ENCODE results near the gene C1orf94.
"Not testable (repeated sequence)": the region's sequence is repeated elsewhere in the genome, so short reads cannot be mapped to it uniquely, and the experiment has no call there.

Gene C1orf94

DNA sequence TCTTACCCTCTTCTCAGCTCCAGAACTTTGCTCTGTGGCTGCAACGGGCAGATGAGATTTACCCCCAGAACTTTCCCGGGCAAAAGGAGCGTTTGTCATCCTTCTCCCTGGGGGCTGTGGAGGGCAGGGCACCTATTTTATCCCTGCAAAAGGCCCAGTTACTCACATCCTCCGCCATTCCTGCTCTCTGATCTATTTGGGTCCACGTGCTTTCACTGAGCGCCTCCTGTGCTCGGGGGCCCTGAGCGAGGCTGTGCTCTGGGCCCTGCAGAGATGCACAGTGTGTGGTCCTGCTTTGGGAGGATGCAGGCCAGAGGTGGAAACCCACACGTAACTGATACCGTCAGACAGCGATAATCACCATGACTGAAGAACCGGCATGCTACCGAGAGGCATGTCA is 9.3 kb upstream of the C1orf94 start:
- H3K27me3 ChIP-seq (ENCODE audit: control insufficient read depth in 1 of 2, insufficient read depth in 1 of 2, low read length in 2 of 2) = peaks cover 37 to 59% of the 10 kb centered on the region in 2 experiments

DNA sequence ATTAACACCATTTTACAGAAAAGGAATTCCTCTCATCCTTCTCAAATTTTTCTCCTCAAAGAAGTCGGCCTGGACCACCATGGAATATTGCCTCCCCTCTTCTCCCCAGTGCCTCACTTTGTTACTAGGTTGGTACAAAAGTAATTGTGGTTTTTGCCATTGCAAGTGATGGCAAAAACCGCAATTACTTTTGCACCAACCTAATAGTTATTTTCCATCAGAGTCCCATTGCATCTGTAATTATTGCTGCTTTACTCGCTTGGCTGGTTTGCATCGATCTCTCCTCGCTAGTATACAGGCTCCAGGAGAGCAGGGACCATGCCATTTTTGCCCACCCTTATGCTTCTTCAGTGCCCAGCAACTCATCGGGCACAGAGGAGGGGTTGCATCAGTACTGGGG is 963 bp upstream of the C1orf94 start:
- Histone ChIP-seq H3K4ac (ENCODE audit: low read depth in 1 of 2, low read length in 2 of 2) (no peak overlapping the region), H3K18ac (ENCODE audit: low read depth in 1 of 2, low read length in 2 of 2) (no peak overlapping the region), H3K4me2 (ENCODE audit: low read length, poor library complexity, severe bottlenecking) (no peak overlapping the region), H3K79me1 (replicated peaks; ENCODE audit: low read length, poor library complexity, severe bottlenecking) (no peaks in the 10 kb centered on the region), H3K4me3 (ENCODE audit: insufficient read depth in 1 of 2, low read depth in 1 of 2, low read length in 2 of 2) (no peak overlapping the region), H3K14ac (ENCODE audit: low read length in 2 of 2) (no peak overlapping the region), H2AFZ (ENCODE audit: low read depth, low read length) (no peak overlapping the region), H2AK5ac (ENCODE audit: low read length, severe bottlenecking) (no peak overlapping the region), H2BK5ac (ENCODE audit: low read depth, low read length, poor library complexity, severe bottlenecking) (no peak overlapping the region), H3K27me3 (ENCODE audit: control insufficient read depth in 1 of 2, insufficient read depth in 1 of 2, low read length in 2 of 2) (peaks cover 0 to 96% of the 10 kb centered on the region in 2 experiments), H2BK12ac (ENCODE audit: low read length in 2 of 2) (no peak overlapping the region), H3K36me3 (ENCODE audit: control insufficient read depth in 1 of 2, insufficient read depth in 2 of 2, low read depth in 1 of 2, low read length in 2 of 2) (no peaks in the 10 kb centered on the region), H2BK120ac (ENCODE audit: low read depth, low read length) (no peak overlapping the region), H3K23ac (ENCODE audit: low read length in 2 of 2) (no peak overlapping the region), H3K9ac (ENCODE audit: low read length) (no peak overlapping the region), H4K91ac (ENCODE audit: low read length) (no peak overlapping the region), H3K9me3 (ENCODE audit: control insufficient read depth, low read length) (peaks cover 2% of the 10 kb centered on the region), H2BK15ac (ENCODE audit: low read depth, poor library complexity, severe bottlenecking) (no peak overlapping the region), H3K4me1 (ENCODE audit: control insufficient read depth, insufficient read depth, low read depth, low read length) (no peaks in the 10 kb centered on the region), H3K27ac (ENCODE audit: low read length, poor library complexity, severe bottlenecking) (no peak overlapping the region), H4K8ac (ENCODE audit: low read length) (no peak overlapping the region)
- DNase-seq = no peak
- 90% methylated on average over 5 of the region's 6 CpGs for WGBS

More for the DNA sequence above, 9.3 kb upstream of the C1orf94 start:
- Histone ChIP-seq H3K79me1 (replicated peaks; ENCODE audit: low read length, poor library complexity, severe bottlenecking) (no peaks in the 10 kb centered on the region), H3K18ac (ENCODE audit: low read depth in 1 of 2, low read length in 2 of 2) (no peak overlapping the region), H3K4me2 (ENCODE audit: low read length, poor library complexity, severe bottlenecking) (no peak overlapping the region), H4K8ac (ENCODE audit: low read length) (no peak overlapping the region), H3K23ac (ENCODE audit: low read length in 2 of 2) (no peak overlapping the region), H4K91ac (ENCODE audit: low read length) (no peak overlapping the region), H3K9me3 (ENCODE audit: control insufficient read depth, low read length) (no peaks in the 10 kb centered on the region), H2AK5ac (ENCODE audit: low read length, severe bottlenecking) (no peak overlapping the region), H3K4ac (ENCODE audit: low read depth in 1 of 2, low read length in 2 of 2) (no peak overlapping the region), H3K27ac (ENCODE audit: low read length, poor library complexity, severe bottlenecking) (no peak overlapping the region), H3K4me3 (ENCODE audit: insufficient read depth in 1 of 2, low read depth in 1 of 2, low read length in 2 of 2) (no peak overlapping the region), H2BK5ac (ENCODE audit: low read depth, low read length, poor library complexity, severe bottlenecking) (no peak overlapping the region), H3K14ac (ENCODE audit: low read length in 2 of 2) (no peak overlapping the region), H2BK120ac (ENCODE audit: low read depth, low read length) (no peak overlapping the region), H2BK12ac (ENCODE audit: low read length in 2 of 2) (no peak overlapping the region), H2BK15ac (ENCODE audit: low read depth, poor library complexity, severe bottlenecking) (no peak overlapping the region), H2AFZ (ENCODE audit: low read depth, low read length) (no peak overlapping the region), H3K36me3 (ENCODE audit: control insufficient read depth in 1 of 2, insufficient read depth in 2 of 2, low read depth in 1 of 2, low read length in 2 of 2) (no peaks in the 10 kb centered on the region), H3K9ac (ENCODE audit: low read length) (no peak overlapping the region), H3K4me1 (ENCODE audit: control insufficient read depth, insufficient read depth, low read depth, low read length) (peaks cover 29% of the 10 kb centered on the region)
- DNase-seq = no peak
- 20% methylated on average over 13 of the region's 13 CpGs for WGBS

DNA sequence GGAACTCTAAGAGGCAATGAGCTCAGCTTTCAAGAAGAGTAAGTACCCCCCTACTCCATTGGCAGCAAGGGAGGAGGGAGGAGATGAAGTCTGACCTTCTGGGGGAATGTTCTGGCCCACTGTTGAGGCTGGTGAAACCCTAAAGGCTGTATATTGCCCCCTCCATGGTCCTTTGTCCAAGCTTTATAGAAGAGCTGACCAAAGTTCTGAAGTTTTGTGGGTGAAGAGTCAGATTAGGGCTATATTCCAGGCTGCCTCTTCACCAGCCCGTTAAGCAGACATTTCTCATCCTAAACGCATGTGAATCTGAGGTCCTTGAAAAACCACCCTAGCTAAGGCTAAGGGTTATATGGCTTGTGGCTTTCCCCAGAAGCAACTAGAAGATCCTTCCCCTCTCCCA is 1.4 kb downstream of the C1orf94 start:
- H3K9me3 ChIP-seq (ENCODE audit: control insufficient read depth, low read length) = peaks cover 2% of the 10 kb centered on the region
- no peak for DNase-seq

DNA sequence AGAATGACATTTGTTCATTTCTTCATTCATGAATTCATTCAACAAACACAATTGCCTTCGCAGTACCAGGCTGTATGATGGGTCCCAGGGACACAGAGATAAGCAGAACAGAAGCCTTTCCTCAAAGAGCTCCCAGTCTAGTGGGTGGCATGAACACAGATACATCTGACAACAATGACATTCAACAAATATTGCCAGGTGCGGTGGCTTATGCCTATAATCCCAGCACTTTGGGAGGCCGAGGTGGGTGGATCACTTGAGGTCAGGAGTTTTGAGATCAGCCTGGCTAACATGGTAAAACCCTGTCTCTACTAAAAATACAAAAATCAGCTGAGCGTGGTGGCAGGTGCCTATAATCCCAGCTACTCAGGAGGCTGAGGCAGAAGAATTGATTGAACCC is 6.7 kb downstream of the C1orf94 start:
- H3K36me3 ChIP-seq (ENCODE audit: control insufficient read depth in 1 of 2, insufficient read depth in 2 of 2, low read depth in 1 of 2, low read length in 2 of 2); H3K9me3 ChIP-seq (ENCODE audit: control insufficient read depth, low read length); H3K14ac ChIP-seq (ENCODE audit: low read length in 2 of 2); H3K4me2 ChIP-seq (ENCODE audit: low read length, poor library complexity, severe bottlenecking); DNase-seq; H2AK5ac ChIP-seq (ENCODE audit: low read length, severe bottlenecking); H4K91ac ChIP-seq (ENCODE audit: low read length); H3K18ac ChIP-seq (ENCODE audit: low read depth in 1 of 2, low read length in 2 of 2); H2BK120ac ChIP-seq (ENCODE audit: low read depth, low read length); H3K4ac ChIP-seq (ENCODE audit: low read depth in 1 of 2, low read length in 2 of 2); H3K27ac ChIP-seq (ENCODE audit: low read length, poor library complexity, severe bottlenecking); H3K4me3 ChIP-seq (ENCODE audit: insufficient read depth in 1 of 2, low read depth in 1 of 2, low read length in 2 of 2); H2BK15ac ChIP-seq (ENCODE audit: low read depth, poor library complexity, severe bottlenecking); H2BK12ac ChIP-seq (ENCODE audit: low read length in 2 of 2); H3K23ac ChIP-seq (ENCODE audit: low read length in 2 of 2); H3K79me1 ChIP-seq (replicated peaks; ENCODE audit: low read length, poor library complexity, severe bottlenecking); H2AFZ ChIP-seq (ENCODE audit: low read depth, low read length); H3K9ac ChIP-seq (ENCODE audit: low read length); H3K4me1 ChIP-seq (ENCODE audit: control insufficient read depth, insufficient read depth, low read depth, low read length); H2BK5ac ChIP-seq (ENCODE audit: low read depth, low read length, poor library complexity, severe bottlenecking); H4K8ac ChIP-seq (ENCODE audit: low read length): not testable (repeated sequence)
- WGBS = 72% methylated on average over 4 of the region's 4 CpGs
- peaks cover 0 to 89% of the 10 kb centered on the region in 2 experiments for H3K27me3 ChIP-seq (ENCODE audit: control insufficient read depth in 1 of 2, insufficient read depth in 1 of 2, low read length in 2 of 2)

More for the DNA sequence above, 1.4 kb downstream of the C1orf94 start:
- Histone ChIP-seq H4K91ac (ENCODE audit: low read length) (no peak overlapping the region), H3K9ac (ENCODE audit: low read length) (no peak overlapping the region), H4K8ac (ENCODE audit: low read length) (no peak overlapping the region), H2AFZ (ENCODE audit: low read depth, low read length) (no peak overlapping the region), H2BK120ac (ENCODE audit: low read depth, low read length) (no peak overlapping the region), H3K18ac (ENCODE audit: low read depth in 1 of 2, low read length in 2 of 2) (no peak overlapping the region), H3K4me2 (ENCODE audit: low read length, poor library complexity, severe bottlenecking) (no peak overlapping the region), H2BK5ac (ENCODE audit: low read depth, low read length, poor library complexity, severe bottlenecking) (no peak overlapping the region), H3K14ac (ENCODE audit: low read length in 2 of 2) (no peak overlapping the region), H3K4me3 (ENCODE audit: insufficient read depth in 1 of 2, low read depth in 1 of 2, low read length in 2 of 2) (no peak overlapping the region), H3K27ac (ENCODE audit: low read length, poor library complexity, severe bottlenecking) (no peak overlapping the region), H2AK5ac (ENCODE audit: low read length, severe bottlenecking) (no peak overlapping the region), H3K4me1 (ENCODE audit: control insufficient read depth, insufficient read depth, low read depth, low read length) (no peaks in the 10 kb centered on the region), H3K4ac (ENCODE audit: low read depth in 1 of 2, low read length in 2 of 2) (no peak overlapping the region), H3K27me3 (ENCODE audit: control insufficient read depth in 1 of 2, insufficient read depth in 1 of 2, low read length in 2 of 2) (peaks cover 0 to 94% of the 10 kb centered on the region in 2 experiments), H3K79me1 (replicated peaks; ENCODE audit: low read length, poor library complexity, severe bottlenecking) (no peaks in the 10 kb centered on the region), H2BK15ac (ENCODE audit: low read depth, poor library complexity, severe bottlenecking) (no peak overlapping the region), H3K36me3 (ENCODE audit: control insufficient read depth in 1 of 2, insufficient read depth in 2 of 2, low read depth in 1 of 2, low read length in 2 of 2) (no peaks in the 10 kb centered on the region), H3K23ac (ENCODE audit: low read length in 2 of 2) (no peak overlapping the region), H2BK12ac (ENCODE audit: low read length in 2 of 2) (no peak overlapping the region)
- WGBS = no CpG with 5 or more reads among the region's 2 CpGs

Data from mesenchymal stem cell (in vitro differentiated cells and primary cell).